Spinal cord (tissue), 4 donors: Measurements from ENCODE around the gene CHN2. TPM values are rescaled to one million over a fixed set of nuclear protein-coding genes. Genes with fewer than 3 reads are reported as not detected.

ENCODE experiments used
- polyA plus RNA-seq, 2 donors: library from polyadenylated mRNA; unstranded; fragments of 120-200 nt; gene quantifications; one replicate each; pipeline ENCODE4 v1.2.1, GENCODE V29; 2013; ENCODE audit not compliant: insufficient read length in 2 of 2
- total RNA-seq, 2 donors: library from RNA; depleted of rRNA in 1 of 2; stranded (reverse); fragments of 120-200 nt in 1 of 2; fragments of >200 nt in 1 of 2; gene quantifications; one replicate each; pipeline versions ENCODE4 v1.2.3 to v1.2.4, GENCODE V29; 2013 to 2014

Gene CHN2
- total and polyA plus RNA-seq, 4 donors = 17.9 to 30.5 (median 21.4) TPM

Other genes with a start within 250 kb of the CHN2 start
- gene TRIL, start 236.4 kb upstream of the CHN2 start, total RNA-seq = 10 to 100 TPM; 17.4 to 24.0 TPM
- gene TRIL, start 236.4 kb upstream of the CHN2 start, polyA plus RNA-seq = 10 to 100 TPM; 43.0 to 66.0 TPM
- 10 to 100 TPM; 15.1 to 42.2 TPM for gene CPVL, start 48.2 kb upstream of the CHN2 start, total RNA-seq
- 10 to 100 TPM; 14.2 to 14.7 TPM for gene CPVL, start 48.2 kb upstream of the CHN2 start, polyA plus RNA-seq